GM23338 (cell line): ENCODE data around the gene SPEM3. TPM values are rescaled to one million over a fixed set of nuclear protein-coding genes. Genes with fewer than 3 reads are reported as not detected.

Source experiments
- ATAC-seq: fragments of 200-7000 bp; cut with Tn5 transposase; 3 replicates; pipeline ENCODE4 v1.9.1; 2020
- DNase-seq: peaks from one replicate; pipeline ENCODE4 v3.0.0-alpha.2; 2015; ENCODE audit warnings: low spot score
- H2AFZ ChIP-seq: fragments of 200-600 bp; sonication (generic); 2 replicates; pipeline ENCODE4 v1.8.0; 2016; ENCODE audit warnings: antibody characterized with exemption, mild to moderate bottlenecking, moderate library complexity
- H3F3A ChIP-seq: fragments of 200-600 bp; sonication (generic); replicated peaks from 2 replicates; pipeline ENCODE4 v1.8.0; 2017; ENCODE audit warnings: antibody characterized with exemption, mixed run types, low read depth
- H3K27ac ChIP-seq: fragments of 200-600 bp; sonication (generic); 2 replicates; pipeline ENCODE4 v1.6.1; 2016; ENCODE audit warnings: low read depth
- H3K27me3 ChIP-seq: fragments of 200-600 bp; sonication (generic); 2 replicates; pipeline ENCODE4 v1.8.0; 2016; ENCODE audit warnings: mild to moderate bottlenecking, mixed run types, moderate library complexity; ENCODE audit not compliant: insufficient read depth
- H3K36me3 ChIP-seq: fragments of 200-600 bp; sonication (generic); 2 replicates; pipeline ENCODE4 v1.8.0; 2016; ENCODE audit warnings: mild to moderate bottlenecking; ENCODE audit not compliant: insufficient read depth
- H3K4me1 ChIP-seq: fragments of 200-600 bp; sonication (generic); 2 replicates; pipeline ENCODE4 v1.8.0; 2016; ENCODE audit warnings: mild to moderate bottlenecking, moderate library complexity; ENCODE audit not compliant: insufficient read depth
- H3K4me2 ChIP-seq: fragments of 200-600 bp; sonication (generic); 2 replicates; pipeline ENCODE4 v1.7.1; 2017; ENCODE audit warnings: mixed run types
- H3K4me3 ChIP-seq: fragments of 200-600 bp; sonication (generic); 2 replicates; pipeline ENCODE4 v1.6.1; 2016; ENCODE audit warnings: mixed run types
- H3K79me2 ChIP-seq: fragments of 200-600 bp; sonication (generic); replicated peaks from 2 replicates; pipeline ENCODE4 v1.8.0; 2017; ENCODE audit warnings: mild to moderate bottlenecking; ENCODE audit not compliant: insufficient read depth
- H3K9me2 ChIP-seq: fragments of 200-600 bp; sonication (generic); 2 replicates; pipeline ENCODE4 v1.8.0; 2017; ENCODE audit not compliant: insufficient read depth
- H4K20me1 ChIP-seq: fragments of 200-600 bp; sonication (generic); replicated peaks from 2 replicates; pipeline ENCODE4 v1.8.0; 2017; ENCODE audit warnings: mild to moderate bottlenecking; ENCODE audit not compliant: insufficient read depth
- H3K27ac Mint-ChIP-seq: 2 replicates; pipeline ENCODE4 v1.8.0; 2020; ENCODE audit warnings: inconsistent platforms, mild to moderate bottlenecking, moderate library complexity, mixed read lengths
- H3K27me3 Mint-ChIP-seq: 3 replicates; pipeline ENCODE4 v1.8.0; 2022; ENCODE audit warnings: low read depth, mild to moderate bottlenecking, moderate library complexity, mixed read lengths, inconsistent platforms; ENCODE audit not compliant: insufficient read depth, poor library complexity
- H3K36me3 Mint-ChIP-seq: 3 replicates; pipeline ENCODE4 v1.8.0; 2021; ENCODE audit warnings: low read depth, mild to moderate bottlenecking, inconsistent platforms, moderate library complexity, mixed read lengths
- H3K4me1 Mint-ChIP-seq: 3 replicates; pipeline ENCODE4 v1.8.0; 2020; ENCODE audit warnings: mild to moderate bottlenecking, inconsistent platforms, mixed read lengths
- H3K4me3 Mint-ChIP-seq: 3 replicates; pipeline ENCODE4 v1.8.0; 2021; ENCODE audit warnings: moderate library complexity, mild to moderate bottlenecking, inconsistent platforms, mixed read lengths
- H3K9me3 Mint-ChIP-seq: 3 replicates; pipeline ENCODE4 v1.8.0; 2020; ENCODE audit warnings: moderate library complexity, mild to moderate bottlenecking, inconsistent platforms, mixed read lengths
- CREB1 ChIP-seq: fragments of 250-450 bp; sonication (Bioruptor Pico); IDR thresholded peaks from 2 replicates; pipeline ENCODE4 v1.5.0; 2020; ENCODE audit warnings: low read depth, mild to moderate bottlenecking, moderate library complexity
- EZH2 ChIP-seq: fragments of 200-600 bp; sonication (generic); IDR thresholded peaks from one replicate; pipeline ENCODE4 v1.8.0; 2017; ENCODE audit warnings: antibody characterized with exemption, mild to moderate bottlenecking, low read depth; ENCODE audit not compliant: unreplicated experiment
- EZH2phosphoT487 ChIP-seq: fragments of 200-600 bp; sonication (generic); IDR thresholded peaks from one replicate; pipeline ENCODE4 v1.8.1; 2018; ENCODE audit warnings: antibody characterized with exemption; ENCODE audit not compliant: unreplicated experiment
- JUNB ChIP-seq: IDR thresholded peaks from one replicate; pipeline ENCODE4 v1.6.1; 2016; ENCODE audit warnings: antibody characterized with exemption; ENCODE audit not compliant: unreplicated experiment
- NANOG ChIP-seq: IDR thresholded peaks from 2 replicates; pipeline ENCODE4 v1.6.1; 2016; ENCODE audit warnings: antibody characterized with exemption, borderline replicate concordance
- POLR2AphosphoS5 ChIP-seq: IDR thresholded peaks from 2 replicates; pipeline ENCODE4 v1.6.1; 2016; ENCODE audit warnings: antibody characterized with exemption, low read depth
- STAT1 ChIP-seq: IDR thresholded peaks from one replicate; pipeline ENCODE4 v1.6.1; 2016; ENCODE audit warnings: antibody characterized with exemption; ENCODE audit not compliant: unreplicated experiment
- ZNF114 ChIP-seq: fragments of 250-450 bp; sonication (Bioruptor Pico); IDR thresholded peaks from 2 replicates; pipeline ENCODE4 v1.5.0; 2020; ENCODE audit warnings: mild to moderate bottlenecking, moderate library complexity
- ZNF331 ChIP-seq: fragments of 250-450 bp; sonication (Bioruptor Pico); IDR thresholded peaks from 2 replicates; pipeline ENCODE4 v1.5.0; 2020; ENCODE audit warnings: low read depth, mild to moderate bottlenecking, moderate library complexity
- polyA plus RNA-seq: library from polyadenylated mRNA; unstranded; fragments of >200 nt; fragmentation: Nextera tagmentation; extraction: Ambion mirVana; gene quantifications from 2 replicates; pipeline ENCODE4 v1.2.1, GENCODE V29; 2016
- total RNA-seq: library from RNA; depleted of rRNA; stranded (reverse); fragments of >200 nt; shearing (Covaris generic); gene quantifications from 2 replicates; pipeline ENCODE4 v1.2.3, GENCODE V29; 2014
- TF ChIP-seq, protein P1 (sequence below): IDR thresholded peaks from one replicate; pipeline ENCODE4 v1.6.1; 2018; ENCODE audit warnings: antibody characterized with exemption; ENCODE audit not compliant: unreplicated experiment
- TF ChIP-seq, protein P2 (sequence below): fragments of 250-450 bp; sonication (Bioruptor Pico); IDR thresholded peaks from 2 replicates; pipeline ENCODE4 v1.5.0; 2020; ENCODE audit warnings: mild to moderate bottlenecking, moderate library complexity
- TF ChIP-seq, protein P3 (sequence below): IDR thresholded peaks from 2 replicates; pipeline ENCODE4 v1.6.1; 2016; ENCODE audit warnings: antibody characterized with exemption
- TF ChIP-seq, protein P4 (sequence below), 2 experiments: fragments of 200-600 bp in 1 of 2; sonication (generic) in 1 of 2; conservative IDR thresholded peaks; 2 replicates each; pipeline versions ENCODE4 v1.5.1 to v1.6.1; 2016 to 2017; ENCODE audit warnings: antibody characterized with exemption in 2 of 2, low read depth in 2 of 2, mild to moderate bottlenecking in 2 of 2, moderate library complexity in 1 of 2

Gene SPEM3
- total and polyA plus RNA-seq, 2 experiments from 2014 or later: not detected

DNA sequence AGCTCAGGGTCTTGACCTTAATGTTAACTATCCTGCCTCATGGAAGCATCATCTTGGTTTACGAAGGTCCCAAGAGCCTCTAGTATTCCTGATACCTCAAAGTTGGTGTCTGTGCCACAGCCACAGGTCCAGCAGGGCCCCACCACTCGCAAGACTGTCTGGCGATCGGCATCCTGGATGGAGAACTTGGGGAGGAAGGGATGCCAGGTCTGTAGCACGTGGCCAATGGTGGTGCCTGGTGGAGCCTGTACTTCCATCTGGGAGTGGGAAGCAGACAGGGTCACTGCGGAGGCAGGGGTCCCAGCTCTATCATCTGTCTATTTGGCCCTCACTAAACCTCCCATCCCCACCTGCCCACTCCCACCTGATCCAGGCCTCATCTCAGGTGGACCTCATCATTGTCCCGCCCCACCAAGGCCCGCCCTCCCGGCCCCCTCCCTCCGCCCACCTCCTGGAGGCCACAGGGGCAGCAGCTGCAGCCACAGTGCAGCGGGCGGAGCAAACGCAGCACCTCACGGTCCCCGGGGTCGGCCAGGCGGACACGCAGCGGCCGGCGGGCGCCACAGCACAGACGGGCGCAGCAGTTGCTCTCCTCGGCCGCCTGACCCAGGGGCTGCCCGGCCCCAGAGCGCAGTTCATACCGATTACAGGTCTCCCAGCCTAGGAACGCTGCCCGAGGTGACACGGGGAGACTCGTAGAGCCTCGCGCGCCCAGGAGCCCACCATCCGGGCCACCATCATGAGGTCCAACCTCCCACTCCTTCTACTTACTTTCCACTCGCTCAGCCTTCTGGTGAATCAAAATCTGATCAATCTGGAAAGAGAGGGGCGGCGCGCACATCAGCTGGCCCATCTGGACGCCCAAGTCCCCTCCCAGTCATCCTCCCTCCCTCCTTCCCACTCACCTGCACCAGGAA lies 35.7 kb upstream of the SPEM3 start:
- DNase-seq (peak; percentile 47), ATAC-seq (peak; percentile 24)
- H3K9me2 ChIP-seq: no peaks in the 10 kb centered on the region
- peaks cover 12% of the 10 kb centered on the region for H4K20me1 ChIP-seq
- H3K4me3 Mint-ChIP-seq: peak overlapping the region; percentile 87
- H3F3A ChIP-seq: peaks cover 21% of the 10 kb centered on the region; the same call in 1 of the 2 replicates
- H3K4me3 ChIP-seq: peak overlapping the region; percentile 91
- peaks cover 4% of the 10 kb centered on the region for H3K36me3 ChIP-seq
- no peaks in the 10 kb centered on the region; the same call in 1 of the 2 replicates for H3K4me1 ChIP-seq
- TF ChIP-seq, protein P1, sequence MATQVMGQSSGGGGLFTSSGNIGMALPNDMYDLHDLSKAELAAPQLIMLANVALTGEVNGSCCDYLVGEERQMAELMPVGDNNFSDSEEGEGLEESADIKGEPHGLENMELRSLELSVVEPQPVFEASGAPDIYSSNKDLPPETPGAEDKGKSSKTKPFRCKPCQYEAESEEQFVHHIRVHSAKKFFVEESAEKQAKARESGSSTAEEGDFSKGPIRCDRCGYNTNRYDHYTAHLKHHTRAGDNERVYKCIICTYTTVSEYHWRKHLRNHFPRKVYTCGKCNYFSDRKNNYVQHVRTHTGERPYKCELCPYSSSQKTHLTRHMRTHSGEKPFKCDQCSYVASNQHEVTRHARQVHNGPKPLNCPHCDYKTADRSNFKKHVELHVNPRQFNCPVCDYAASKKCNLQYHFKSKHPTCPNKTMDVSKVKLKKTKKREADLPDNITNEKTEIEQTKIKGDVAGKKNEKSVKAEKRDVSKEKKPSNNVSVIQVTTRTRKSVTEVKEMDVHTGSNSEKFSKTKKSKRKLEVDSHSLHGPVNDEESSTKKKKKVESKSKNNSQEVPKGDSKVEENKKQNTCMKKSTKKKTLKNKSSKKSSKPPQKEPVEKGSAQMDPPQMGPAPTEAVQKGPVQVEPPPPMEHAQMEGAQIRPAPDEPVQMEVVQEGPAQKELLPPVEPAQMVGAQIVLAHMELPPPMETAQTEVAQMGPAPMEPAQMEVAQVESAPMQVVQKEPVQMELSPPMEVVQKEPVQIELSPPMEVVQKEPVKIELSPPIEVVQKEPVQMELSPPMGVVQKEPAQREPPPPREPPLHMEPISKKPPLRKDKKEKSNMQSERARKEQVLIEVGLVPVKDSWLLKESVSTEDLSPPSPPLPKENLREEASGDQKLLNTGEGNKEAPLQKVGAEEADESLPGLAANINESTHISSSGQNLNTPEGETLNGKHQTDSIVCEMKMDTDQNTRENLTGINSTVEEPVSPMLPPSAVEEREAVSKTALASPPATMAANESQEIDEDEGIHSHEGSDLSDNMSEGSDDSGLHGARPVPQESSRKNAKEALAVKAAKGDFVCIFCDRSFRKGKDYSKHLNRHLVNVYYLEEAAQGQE: no peak
- TF ChIP-seq CREB1 (CRISPR knock-in tag) (no peak), STAT1 (no peak), EZH2 (no peak), POLR2AphosphoS5 (no peak), NANOG (no peak), EZH2phosphoT487 (no peak), ZNF331 (CRISPR knock-in tag) (no peak), JUNB (no peak), ZNF114 (CRISPR knock-in tag) (no peak)
- TF ChIP-seq, protein P2, sequence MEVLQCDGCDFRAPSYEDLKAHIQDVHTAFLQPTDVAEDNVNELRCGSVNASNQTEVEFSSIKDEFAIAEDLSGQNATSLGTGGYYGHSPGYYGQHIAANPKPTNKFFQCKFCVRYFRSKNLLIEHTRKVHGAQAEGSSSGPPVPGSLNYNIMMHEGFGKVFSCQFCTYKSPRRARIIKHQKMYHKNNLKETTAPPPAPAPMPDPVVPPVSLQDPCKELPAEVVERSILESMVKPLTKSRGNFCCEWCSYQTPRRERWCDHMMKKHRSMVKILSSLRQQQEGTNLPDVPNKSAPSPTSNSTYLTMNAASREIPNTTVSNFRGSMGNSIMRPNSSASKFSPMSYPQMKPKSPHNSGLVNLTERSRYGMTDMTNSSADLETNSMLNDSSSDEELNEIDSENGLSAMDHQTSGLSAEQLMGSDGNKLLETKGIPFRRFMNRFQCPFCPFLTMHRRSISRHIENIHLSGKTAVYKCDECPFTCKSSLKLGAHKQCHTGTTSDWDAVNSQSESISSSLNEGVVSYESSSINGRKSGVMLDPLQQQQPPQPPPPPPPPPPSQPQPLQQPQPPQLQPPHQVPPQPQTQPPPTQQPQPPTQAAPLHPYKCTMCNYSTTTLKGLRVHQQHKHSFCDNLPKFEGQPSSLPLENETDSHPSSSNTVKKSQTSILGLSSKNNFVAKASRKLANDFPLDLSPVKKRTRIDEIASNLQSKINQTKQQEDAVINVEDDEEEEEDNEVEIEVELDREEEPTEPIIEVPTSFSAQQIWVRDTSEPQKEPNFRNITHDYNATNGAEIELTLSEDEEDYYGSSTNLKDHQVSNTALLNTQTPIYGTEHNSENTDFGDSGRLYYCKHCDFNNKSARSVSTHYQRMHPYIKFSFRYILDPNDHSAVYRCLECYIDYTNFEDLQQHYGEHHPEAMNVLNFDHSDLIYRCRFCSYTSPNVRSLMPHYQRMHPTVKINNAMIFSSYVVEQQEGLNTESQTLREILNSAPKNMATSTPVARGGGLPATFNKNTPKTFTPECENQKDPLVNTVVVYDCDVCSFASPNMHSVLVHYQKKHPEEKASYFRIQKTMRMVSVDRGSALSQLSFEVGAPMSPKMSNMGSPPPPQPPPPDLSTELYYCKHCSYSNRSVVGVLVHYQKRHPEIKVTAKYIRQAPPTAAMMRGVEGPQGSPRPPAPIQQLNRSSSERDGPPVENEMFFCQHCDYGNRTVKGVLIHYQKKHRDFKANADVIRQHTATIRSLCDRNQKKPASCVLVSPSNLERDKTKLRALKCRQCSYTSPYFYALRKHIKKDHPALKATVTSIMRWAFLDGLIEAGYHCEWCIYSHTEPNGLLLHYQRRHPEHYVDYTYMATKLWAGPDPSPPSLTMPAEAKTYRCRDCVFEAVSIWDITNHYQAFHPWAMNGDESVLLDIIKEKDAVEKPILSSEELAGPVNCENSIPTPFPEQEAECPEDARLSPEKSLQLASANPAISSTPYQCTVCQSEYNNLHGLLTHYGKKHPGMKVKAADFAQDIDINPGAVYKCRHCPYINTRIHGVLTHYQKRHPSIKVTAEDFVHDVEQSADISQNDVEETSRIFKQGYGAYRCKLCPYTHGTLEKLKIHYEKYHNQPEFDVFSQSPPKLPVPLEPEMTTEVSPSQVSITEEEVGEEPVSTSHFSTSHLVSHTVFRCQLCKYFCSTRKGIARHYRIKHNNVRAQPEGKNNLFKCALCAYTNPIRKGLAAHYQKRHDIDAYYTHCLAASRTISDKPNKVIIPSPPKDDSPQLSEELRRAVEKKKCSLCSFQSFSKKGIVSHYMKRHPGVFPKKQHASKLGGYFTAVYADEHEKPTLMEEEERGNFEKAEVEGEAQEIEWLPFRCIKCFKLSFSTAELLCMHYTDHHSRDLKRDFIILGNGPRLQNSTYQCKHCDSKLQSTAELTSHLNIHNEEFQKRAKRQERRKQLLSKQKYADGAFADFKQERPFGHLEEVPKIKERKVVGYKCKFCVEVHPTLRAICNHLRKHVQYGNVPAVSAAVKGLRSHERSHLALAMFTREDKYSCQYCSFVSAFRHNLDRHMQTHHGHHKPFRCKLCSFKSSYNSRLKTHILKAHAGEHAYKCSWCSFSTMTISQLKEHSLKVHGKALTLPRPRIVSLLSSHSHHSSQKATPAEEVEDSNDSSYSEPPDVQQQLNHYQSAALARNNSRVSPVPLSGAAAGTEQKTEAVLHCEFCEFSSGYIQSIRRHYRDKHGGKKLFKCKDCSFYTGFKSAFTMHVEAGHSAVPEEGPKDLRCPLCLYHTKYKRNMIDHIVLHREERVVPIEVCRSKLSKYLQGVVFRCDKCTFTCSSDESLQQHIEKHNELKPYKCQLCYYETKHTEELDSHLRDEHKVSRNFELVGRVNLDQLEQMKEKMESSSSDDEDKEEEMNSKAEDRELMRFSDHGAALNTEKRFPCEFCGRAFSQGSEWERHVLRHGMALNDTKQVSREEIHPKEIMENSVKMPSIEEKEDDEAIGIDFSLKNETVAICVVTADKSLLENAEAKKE (CRISPR knock-in tag): no peak
- TF ChIP-seq, protein P3, sequence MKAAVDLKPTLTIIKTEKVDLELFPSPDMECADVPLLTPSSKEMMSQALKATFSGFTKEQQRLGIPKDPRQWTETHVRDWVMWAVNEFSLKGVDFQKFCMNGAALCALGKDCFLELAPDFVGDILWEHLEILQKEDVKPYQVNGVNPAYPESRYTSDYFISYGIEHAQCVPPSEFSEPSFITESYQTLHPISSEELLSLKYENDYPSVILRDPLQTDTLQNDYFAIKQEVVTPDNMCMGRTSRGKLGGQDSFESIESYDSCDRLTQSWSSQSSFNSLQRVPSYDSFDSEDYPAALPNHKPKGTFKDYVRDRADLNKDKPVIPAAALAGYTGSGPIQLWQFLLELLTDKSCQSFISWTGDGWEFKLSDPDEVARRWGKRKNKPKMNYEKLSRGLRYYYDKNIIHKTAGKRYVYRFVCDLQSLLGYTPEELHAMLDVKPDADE: no peak
- TF ChIP-seq, protein P4, sequence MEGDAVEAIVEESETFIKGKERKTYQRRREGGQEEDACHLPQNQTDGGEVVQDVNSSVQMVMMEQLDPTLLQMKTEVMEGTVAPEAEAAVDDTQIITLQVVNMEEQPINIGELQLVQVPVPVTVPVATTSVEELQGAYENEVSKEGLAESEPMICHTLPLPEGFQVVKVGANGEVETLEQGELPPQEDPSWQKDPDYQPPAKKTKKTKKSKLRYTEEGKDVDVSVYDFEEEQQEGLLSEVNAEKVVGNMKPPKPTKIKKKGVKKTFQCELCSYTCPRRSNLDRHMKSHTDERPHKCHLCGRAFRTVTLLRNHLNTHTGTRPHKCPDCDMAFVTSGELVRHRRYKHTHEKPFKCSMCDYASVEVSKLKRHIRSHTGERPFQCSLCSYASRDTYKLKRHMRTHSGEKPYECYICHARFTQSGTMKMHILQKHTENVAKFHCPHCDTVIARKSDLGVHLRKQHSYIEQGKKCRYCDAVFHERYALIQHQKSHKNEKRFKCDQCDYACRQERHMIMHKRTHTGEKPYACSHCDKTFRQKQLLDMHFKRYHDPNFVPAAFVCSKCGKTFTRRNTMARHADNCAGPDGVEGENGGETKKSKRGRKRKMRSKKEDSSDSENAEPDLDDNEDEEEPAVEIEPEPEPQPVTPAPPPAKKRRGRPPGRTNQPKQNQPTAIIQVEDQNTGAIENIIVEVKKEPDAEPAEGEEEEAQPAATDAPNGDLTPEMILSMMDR (conservative IDR thresholded peaks at IDR 0.05; ENCODE audit: low read depth in 2 of 2): no peak
- H3K27me3 Mint-ChIP-seq: peaks cover 16% of the 10 kb centered on the region
- H3K4me2 ChIP-seq: peak overlapping the region; percentile 98
- H3K79me2 ChIP-seq: no peaks in the 10 kb centered on the region
- peak overlapping the region; percentile 32; the same call in 1 of the 2 replicates for H2AFZ ChIP-seq
- no peak overlapping the region for H3K27ac Mint-ChIP-seq
- H3K27me3 ChIP-seq: no peaks in the 10 kb centered on the region
- H3K27ac ChIP-seq: no peak overlapping the region
- H3K9me3 Mint-ChIP-seq: no peaks in the 10 kb centered on the region
- H3K4me1 Mint-ChIP-seq: peaks cover 25% of the 10 kb centered on the region
- peaks cover 31% of the 10 kb centered on the region for H3K36me3 Mint-ChIP-seq
